ENCODE data around the gene NALF2. TPM values are rescaled to one million over a fixed set of nuclear protein-coding genes. Genes with fewer than 3 reads are reported as not detected.

NALF2 gene
- polyA plus RNA-seq, 1 donor from 2014 or later = not detected

DNA sequence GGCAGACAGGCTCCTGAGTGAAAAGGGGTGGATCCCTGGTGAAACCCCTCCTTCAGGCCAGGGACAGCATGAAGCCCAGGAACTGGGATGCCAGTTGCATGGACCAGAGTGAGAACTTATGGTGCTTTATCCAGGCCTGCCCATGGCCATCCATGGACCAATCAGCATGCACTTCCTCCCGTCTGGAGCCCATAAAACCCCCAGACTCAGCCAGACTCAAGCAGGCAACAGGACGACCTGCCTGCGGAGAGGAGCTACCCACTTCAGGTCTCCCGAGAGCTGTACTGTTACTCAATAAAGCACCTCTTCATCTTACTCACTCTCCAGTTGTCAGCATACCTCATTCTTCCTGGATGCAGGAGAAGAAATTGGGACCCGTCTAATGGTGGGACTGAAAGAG lies 42.9 kb downstream of the NALF2 start:
- H3K4me1 Mint-ChIP-seq = peaks cover 0 to 3% (median 0%) of the 10 kb centered on the region in 3 donors
- no peak overlapping the region for H3K27ac Mint-ChIP-seq
- peaks cover 0 to 4% (median 0%) of the 10 kb centered on the region in 3 donors for H3K9me3 Mint-ChIP-seq
- no peak overlapping the region for H3K4me3 Mint-ChIP-seq
- peaks cover 2% of the 10 kb centered on the region for H3K36me3 Mint-ChIP-seq
- peaks cover 1% of the 10 kb centered on the region for H3K27me3 Mint-ChIP-seq

DNA sequence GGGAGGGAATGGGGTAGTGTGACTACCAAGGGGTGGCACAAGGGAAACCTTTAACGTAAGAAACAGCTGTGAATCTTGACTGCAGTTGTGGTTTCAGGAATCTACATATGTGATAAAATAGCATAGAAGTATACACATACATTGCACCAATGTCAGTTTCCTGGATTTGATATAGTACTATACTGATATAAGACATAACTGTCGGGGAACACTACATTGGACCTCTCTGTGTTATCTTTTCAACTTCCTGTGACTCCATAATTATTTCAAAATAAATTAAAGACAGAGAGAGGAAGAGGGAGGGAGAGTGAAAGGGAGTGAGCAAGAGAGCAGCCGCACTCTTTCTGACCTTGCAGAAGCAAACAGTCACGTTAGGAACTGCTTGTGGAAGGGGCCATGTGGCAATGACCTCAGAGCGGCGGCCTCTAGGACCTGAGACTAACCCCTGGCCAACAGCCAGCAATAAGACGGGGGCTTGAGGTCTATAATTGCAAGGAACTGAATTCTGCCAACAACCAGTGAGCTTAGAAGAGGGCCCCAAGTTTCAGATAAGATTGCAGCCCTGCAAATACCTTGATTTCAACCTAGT lies 47.4 kb downstream of the NALF2 start:
- Mint-ChIP-seq H3K36me3 (no peaks in the 10 kb centered on the region), H3K4me3 (no peak overlapping the region), H3K9me3 (peaks cover 0 to 2% (median 0%) of the 10 kb centered on the region in 3 donors), H3K27me3 (peaks cover 1% of the 10 kb centered on the region), H3K4me1 (no peaks in the 10 kb centered on the region), H3K27ac (no peak overlapping the region)

DNA sequence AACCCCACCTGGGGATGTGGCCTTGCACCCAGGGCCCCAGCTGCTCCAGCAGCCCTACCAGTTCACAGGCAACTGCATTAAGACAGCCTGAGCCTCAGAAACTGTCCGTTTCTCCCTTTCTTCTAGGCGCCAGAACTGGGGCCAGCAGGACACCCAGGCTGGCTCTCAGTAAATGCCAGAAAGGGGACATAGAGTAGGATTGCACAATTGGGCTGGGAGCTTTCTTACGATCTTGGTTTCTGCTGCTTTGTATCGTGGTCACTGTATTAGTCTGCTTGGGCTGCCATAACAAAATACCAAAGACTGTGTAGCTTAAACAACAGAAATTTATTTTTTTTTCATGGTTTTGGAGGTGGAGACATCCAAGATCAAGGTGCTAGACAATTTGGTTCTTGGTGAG lies 48.4 kb downstream of the NALF2 start:
- no peaks in the 10 kb centered on the region for H3K36me3 Mint-ChIP-seq
- H3K4me1 Mint-ChIP-seq = no peaks in the 10 kb centered on the region
- H3K4me3 Mint-ChIP-seq = no peak overlapping the region
- H3K9me3 Mint-ChIP-seq = peaks cover 0 to 2% (median 0%) of the 10 kb centered on the region in 3 donors
- peaks cover 1% of the 10 kb centered on the region for H3K27me3 Mint-ChIP-seq
- H3K27ac Mint-ChIP-seq = no peak overlapping the region

Other genes with a start within 250 kb of the NALF2 start
- gene EDA, start 111.8 kb downstream of the NALF2 start, polyA plus RNA-seq = not detected